ENCODE measurements around the gene WDR64.

The WDR64 gene

GRCh38 chr1:241738284-241739078 is 86.4 kb downstream of the WDR64 start:
- no peak for DNase-seq (ENCODE audit: low read depth)

GRCh38 chr1:241742084-241742483 is 90.0 kb downstream of the WDR64 start:
- DNase-seq (ENCODE audit: low read depth): no peak

GRCh38 chr1:241744591-241744990 is 92.5 kb downstream of the WDR64 start:
- no peak for DNase-seq (ENCODE audit: low read depth)

DNA sequence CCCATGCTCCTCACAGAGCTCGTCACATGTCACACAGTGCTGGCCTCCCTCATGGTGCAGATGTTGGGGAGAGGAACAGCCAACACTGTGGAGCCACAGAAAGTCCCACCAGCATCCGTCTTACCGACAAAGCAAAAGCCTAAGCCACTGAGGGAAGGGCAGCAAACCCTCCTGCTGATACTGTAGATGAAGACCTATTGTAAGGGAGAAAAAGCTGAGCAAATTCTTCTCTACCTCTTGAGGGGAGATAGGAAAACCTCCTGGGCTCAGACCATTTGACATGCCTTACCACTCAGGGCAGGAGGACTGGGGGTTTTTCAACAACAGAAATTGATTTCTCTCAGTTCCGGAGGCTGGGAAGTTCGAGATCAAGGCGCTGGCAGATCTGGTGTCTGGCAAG is 95.9 kb downstream of the WDR64 start:
- no peak for DNase-seq (ENCODE audit: low read depth)

GRCh38 chr1:241749041-241749944 is 97.2 kb downstream of the WDR64 start:
- DNase-seq (ENCODE audit: low read depth): no peak

- DNase-seq (ENCODE audit: low read depth): no peak
Measured at GRCh38 chr1:241749945-241750695, 98.0 kb downstream of the WDR64 start.

- no peak for DNase-seq (ENCODE audit: low read depth)
Measured at GRCh38 chr1:241751524-241751923, 99.4 kb downstream of the WDR64 start.

DNA sequence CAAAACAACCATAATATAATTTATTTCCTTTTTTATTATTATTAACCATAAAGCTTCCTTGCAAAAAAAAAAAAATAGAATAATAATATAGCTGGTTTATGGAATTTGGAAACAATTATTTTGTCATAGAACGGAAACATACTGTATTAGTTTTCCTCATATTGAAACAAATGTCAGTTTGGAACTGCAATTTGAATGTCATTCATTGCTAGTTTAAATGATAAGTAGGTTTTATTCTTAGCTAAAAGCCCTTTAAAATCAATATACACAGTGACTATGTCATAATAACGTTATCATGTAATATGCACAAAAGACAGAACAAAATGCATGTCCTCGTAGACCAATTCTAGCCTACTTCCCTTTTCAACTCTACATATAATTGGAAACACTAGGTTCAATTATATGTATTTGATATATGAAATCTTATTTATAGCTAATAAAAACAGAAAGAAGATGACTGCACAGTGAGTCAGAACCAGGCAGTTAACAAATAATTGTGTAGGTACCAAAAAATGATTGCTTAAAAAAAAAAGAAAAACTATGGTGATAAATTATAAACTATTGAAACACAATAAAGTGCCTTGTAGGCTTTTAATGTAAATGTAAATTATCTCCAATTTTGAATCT is 110.7 kb downstream of the WDR64 start:
- DNase-seq (ENCODE audit: low read depth): no peak

GRCh38 chr1:241765390-241765789 is 113.3 kb downstream of the WDR64 start:
- no peak for DNase-seq (ENCODE audit: low read depth)

GRCh38 chr1:241767737-241768136 is 115.7 kb downstream of the WDR64 start:
- DNase-seq (ENCODE audit: low read depth): no peak

DNA sequence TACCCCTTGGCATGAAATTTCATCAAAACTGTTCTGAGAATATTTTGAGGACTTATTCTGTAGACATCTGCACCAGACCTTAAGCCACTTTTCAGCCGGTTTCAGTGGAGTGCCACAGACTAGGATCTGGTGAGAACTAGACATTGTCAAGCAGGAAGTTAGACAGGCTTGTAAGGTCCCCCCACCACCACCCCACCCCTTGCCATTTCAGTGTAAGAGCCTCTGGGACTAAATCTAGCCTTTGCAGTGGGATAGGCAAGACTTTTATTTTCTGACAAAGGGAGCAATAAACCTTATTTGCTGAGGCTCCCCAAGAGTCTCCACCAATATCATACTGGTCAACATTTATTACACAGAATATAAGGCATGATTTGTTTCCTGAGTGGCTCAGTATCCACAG is 118.0 kb downstream of the WDR64 start:
- DNase-seq (ENCODE audit: low read depth): no peak

DNA sequence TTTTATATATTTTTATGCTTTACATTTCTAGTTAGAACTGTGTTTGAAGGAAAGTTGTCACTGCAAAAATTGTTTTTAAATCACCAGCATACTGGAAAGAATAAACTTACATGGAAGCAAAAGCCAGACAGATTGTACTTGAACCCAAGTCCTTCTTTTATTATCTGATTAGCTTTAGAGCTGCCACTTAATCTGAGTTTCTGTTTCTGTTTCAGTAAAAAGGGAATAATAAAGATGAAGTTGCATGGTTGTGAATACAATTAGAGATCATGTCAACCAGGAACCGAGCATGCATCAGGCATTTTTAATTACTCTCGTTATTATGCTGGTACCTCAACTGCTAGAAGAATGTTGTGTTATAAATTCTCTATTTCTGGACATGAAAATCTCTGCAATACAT is 119.0 kb downstream of the WDR64 start:
- DNase-seq (ENCODE audit: low read depth): no peak

DNA sequence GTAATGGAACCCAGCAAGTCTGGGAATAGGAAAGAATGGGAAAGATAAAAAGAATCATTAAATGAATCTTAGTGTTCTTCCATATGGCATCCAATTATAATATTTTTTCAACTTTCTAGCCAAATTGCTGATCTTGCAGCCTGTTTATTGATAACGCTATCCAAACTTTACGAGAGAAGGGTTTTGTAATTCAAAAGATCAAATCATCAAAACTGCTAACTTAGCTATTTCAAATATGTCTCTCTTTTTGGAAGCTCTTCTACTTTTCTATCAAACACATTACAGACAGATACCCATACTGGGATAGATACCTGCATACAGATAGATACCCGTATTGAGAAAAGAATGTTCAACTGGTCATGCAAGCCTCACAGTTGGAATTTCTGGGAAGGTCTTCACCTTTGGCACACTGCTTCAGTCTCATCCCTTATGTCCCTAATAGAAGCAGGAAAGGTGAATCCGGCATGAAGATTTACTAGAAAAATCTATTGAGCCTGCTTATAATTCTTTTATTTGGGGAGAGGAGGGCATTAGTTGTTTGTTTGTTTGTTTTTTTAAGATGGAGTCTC is 120.9 kb downstream of the WDR64 start:
- no peak for DNase-seq (ENCODE audit: low read depth)

DNA sequence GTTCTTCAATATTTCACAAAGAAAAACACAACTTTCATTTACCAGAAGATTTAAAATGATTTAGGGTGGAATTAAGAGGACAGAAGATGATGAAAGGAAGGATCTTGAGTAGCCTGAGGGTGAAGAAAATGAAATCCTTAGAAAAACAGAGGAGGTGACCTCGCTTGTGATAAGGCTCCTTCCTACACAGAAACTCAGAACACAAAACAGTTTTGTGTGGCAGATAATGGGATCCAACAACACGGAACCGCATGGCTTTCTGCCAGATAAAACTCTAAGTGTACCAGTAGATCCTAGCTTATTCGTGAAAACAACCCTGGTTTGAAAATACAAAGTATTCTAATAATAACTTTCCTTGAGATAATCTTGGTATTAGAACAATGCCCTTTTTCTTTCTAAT is 121.9 kb downstream of the WDR64 start:
- no peak for DNase-seq (ENCODE audit: low read depth)

- no peak for DNase-seq (ENCODE audit: low read depth)
Measured at GRCh38 chr1:241775021-241775420, 122.9 kb downstream of the WDR64 start.

DNA sequence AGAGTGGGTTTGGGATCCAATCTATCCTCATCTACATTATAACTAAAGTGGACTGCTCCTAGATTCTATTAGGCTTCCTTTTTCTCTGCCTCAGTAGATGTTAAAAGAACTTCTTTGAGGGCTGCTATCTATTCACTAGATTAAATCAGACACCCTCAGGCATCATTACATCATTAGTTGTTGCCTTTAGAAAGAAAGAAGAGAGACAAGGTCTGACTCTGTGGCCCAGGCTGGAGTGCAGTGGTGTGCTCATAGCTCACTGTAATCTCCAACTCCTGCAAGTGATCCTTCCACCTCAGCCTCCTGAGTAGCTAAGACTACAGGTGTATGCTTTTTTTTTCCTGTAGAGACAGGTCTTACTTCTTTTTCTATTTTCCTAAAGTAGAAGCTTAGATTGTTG is 124.8 kb downstream of the WDR64 start:
- no peak for DNase-seq (ENCODE audit: low read depth)

DNA sequence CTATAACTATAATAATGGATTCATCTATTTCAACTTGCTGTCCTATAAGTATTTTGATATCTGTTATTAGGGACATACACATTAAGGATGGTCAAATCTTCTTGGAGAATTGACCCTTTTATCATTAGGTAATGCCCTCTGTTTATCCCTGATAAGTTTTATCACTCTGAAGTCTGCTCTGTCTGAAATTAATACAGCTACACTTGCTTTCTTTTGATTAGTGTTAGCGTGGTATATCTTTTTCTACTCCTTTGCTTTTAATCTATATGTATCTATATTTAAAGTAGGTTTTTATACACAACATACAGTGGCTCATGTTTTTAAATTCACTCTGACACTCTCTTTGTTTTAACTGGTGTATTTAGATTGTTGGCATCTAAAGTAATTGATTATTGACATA is 126.0 kb downstream of the WDR64 start:
- DNase-seq (ENCODE audit: low read depth): no peak

DNA sequence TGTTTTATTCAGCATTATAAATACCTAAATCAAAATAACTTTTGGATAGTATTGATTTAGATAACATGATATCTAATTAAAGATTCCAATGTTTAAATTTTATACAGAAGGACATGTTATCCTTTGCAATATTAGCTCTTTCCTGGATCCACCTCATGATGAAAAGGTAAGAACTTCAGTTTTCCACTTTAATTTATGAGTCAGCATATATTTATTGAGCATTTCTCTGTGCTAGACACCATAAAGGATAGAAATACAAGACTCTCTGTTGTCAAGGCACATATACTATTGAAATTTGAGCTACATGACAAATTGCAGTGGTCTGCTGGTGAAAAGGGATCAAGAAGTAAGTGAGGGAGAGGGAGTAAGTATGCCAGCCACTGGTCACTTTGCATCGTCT is 127.8 kb downstream of the WDR64 start:
- DNase-seq (ENCODE audit: low read depth): no peak

DNA sequence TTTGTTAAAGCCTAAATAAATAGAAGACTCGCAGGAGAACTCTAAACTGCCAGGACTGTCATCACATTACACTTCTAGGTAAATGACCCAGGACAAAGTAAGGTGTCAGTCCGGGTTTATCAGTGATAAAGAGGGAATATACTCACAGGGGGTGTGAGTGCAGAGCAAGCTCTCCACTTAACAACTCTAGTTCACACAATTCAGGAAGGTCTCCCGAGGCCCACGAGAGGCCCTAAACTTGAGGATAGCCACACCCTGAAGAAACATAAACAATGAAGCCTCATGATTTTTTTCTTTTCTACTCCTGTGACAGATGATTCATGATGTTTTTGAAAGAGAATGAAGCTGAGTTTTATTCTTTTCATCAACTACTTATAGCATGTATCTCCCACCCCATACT is 130.3 kb downstream of the WDR64 start:
- DNase-seq (ENCODE audit: low read depth): no peak

DNA sequence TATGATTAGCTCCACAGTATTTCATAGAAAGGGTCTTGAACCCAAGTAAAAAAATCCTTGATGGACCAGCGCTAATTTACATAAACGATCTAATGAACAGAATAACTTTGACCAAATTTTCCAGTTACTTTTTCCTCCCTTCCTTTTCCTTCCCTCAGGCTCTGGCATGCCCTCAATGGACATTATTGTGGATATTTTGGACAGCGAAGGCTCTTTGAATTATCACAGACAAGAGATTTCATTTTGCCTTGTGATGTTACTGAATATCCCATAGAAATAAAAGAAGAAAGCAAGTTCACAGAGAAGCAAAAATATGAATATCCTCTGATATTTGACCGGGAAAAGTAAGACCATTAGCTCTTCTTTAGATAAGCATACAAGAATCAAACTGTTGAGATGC is 135.6 kb downstream of the WDR64 start:
- DNase-seq (ENCODE audit: low read depth): no peak

DNA sequence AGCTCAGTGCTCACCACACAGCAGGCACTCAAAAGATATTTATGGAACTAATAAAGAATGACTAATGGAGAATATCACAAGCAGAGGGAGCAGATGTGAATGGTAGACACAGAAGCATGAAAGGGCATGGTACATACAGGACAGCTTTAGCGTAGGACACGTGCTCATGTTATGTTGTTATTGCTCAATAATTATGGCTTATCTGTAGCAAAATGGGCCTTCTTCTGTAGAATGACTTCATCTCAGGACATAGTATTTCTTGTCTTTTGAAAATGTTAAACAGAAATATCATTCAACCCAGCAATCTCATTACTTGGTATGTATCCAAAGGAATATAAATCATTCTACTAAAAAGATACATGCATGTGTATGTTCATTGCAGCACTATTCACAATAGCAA is 137.0 kb downstream of the WDR64 start:
- no peak for DNase-seq (ENCODE audit: low read depth)

DNA sequence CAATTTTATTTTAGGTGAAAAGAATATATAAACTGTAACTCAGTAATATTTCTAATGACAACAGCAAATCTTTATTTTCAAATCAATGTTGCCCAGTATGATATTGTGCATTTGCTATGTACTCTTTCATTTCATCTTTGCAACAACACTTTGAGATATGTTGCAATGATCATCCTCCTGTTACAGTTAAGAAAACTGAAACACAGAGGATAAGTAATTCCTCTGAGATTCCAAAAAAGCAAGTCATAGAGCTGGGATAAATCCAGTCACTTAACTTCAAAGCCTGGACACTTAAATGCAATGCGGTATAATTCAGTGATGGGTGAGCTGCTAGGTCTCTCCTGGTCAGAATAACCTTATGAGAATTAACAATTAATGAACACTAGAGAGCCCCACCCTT is 147.3 kb downstream of the WDR64 start:
- DNase-seq (ENCODE audit: low read depth): no peak

Measured in stimulated activated CD8-positive, alpha-beta memory T cell treated with anti-CD3 and anti-CD28 coated beads, Interleukin-15, amount 100 ng/mL, for 24 hours (primary cell).